ENCODE data around the gene PARD6B. TPM values are rescaled to one million over a fixed set of nuclear protein-coding genes. Genes with fewer than 3 reads are reported as not detected.

PARD6B gene
- total and polyA plus RNA-seq, 2 of the 13 experiments (the other 11 are each of a cell fraction or from before 2014, with no cell fraction given), result 6.9 to 22.2 TPM

DNA sequence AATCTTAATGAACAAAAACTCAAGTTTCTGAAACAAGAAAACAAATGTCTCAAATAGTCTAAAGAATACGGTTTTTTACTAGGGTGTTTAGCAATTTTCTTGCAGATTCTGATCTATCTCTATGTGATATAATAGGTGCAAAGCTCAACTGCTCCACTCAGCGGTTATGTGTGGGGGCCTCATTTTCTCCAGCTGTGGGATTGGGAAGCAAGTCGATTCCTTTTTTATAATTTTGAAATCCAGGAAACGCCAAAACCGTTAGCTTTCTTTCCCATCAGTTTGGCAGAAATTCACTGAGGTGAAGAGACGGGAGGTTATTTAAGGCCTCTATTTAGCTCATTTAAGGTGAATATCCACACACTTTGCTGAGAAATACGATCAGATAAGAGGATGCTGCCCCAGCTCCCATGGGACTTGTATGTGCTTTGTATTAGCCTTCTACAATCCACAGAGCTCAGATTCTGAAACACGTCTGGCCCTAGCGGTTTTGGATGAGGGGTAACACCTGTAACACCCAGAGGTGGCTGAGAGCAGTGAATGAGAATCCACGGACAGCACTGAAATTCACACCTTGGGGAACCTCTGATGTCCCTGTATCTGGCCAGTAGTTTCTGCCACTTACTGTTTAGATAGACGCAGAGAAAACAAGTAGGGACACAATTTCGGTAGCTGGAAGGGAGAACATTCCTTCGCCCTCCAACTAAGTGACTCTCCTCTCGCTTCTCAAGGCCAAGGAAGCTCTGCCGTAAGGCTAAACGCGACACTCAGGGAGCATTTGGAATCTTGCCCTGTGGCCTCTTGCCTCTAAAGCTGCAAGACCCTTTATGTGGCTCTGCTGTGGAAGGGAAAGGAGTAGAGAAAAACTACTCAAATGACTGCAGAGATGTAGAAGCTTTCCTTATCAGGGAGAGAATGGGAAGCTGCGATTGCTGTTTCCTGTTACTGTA lies 56.9 kb downstream of the PARD6B start (continued):
- TF ChIP-seq TFDP2 (CRISPR knock-in tag; IDR thresholded peaks at IDR 0.05) (no peak), THAP8 (CRISPR knock-in tag; IDR thresholded peaks at IDR 0.05; ENCODE audit: borderline replicate concordance) (no peak), TAF1 (CRISPR knock-in tag; IDR thresholded peaks at IDR 0.05) (no peak), RNF2 (conservative IDR thresholded peaks at IDR 0.05; ENCODE audit: low read depth) (no peak), ZNF543 (CRISPR knock-in tag; IDR thresholded peaks at IDR 0.05) (no peak), FOXM1 (CRISPR knock-in tag; IDR thresholded peaks at IDR 0.05) (no peak), JUNB (CRISPR knock-in tag; IDR thresholded peaks at IDR 0.05; ENCODE audit: borderline replicate concordance) (no peak), ZZZ3 (CRISPR knock-in tag; IDR thresholded peaks at IDR 0.05; ENCODE audit: borderline replicate concordance) (no peak), HMGXB3 (CRISPR knock-in tag; IDR thresholded peaks at IDR 0.05; ENCODE audit: borderline replicate concordance) (no peak), AGO1 (IDR thresholded peaks at IDR 0.05; ENCODE audit: low read depth, low read length, poor library complexity, severe bottlenecking) (no peak), CBFB (CRISPR knock-in tag; IDR thresholded peaks at IDR 0.05) (no peak), TMF1 (CRISPR knock-in tag; IDR thresholded peaks at IDR 0.05; ENCODE audit: low read depth) (no peak), TOPORS (CRISPR knock-in tag; IDR thresholded peaks at IDR 0.05) (no peak)
- TF ChIP-seq, protein P1, sequence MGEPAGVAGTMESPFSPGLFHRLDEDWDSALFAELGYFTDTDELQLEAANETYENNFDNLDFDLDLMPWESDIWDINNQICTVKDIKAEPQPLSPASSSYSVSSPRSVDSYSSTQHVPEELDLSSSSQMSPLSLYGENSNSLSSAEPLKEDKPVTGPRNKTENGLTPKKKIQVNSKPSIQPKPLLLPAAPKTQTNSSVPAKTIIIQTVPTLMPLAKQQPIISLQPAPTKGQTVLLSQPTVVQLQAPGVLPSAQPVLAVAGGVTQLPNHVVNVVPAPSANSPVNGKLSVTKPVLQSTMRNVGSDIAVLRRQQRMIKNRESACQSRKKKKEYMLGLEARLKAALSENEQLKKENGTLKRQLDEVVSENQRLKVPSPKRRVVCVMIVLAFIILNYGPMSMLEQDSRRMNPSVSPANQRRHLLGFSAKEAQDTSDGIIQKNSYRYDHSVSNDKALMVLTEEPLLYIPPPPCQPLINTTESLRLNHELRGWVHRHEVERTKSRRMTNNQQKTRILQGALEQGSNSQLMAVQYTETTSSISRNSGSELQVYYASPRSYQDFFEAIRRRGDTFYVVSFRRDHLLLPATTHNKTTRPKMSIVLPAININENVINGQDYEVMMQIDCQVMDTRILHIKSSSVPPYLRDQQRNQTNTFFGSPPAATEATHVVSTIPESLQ (CRISPR knock-in tag; conservative IDR thresholded peaks at IDR 0.05), result 0 out of 2 replicates have a peak, but pooled peaks have one; percentile 64
- TF ChIP-seq, protein P2, sequence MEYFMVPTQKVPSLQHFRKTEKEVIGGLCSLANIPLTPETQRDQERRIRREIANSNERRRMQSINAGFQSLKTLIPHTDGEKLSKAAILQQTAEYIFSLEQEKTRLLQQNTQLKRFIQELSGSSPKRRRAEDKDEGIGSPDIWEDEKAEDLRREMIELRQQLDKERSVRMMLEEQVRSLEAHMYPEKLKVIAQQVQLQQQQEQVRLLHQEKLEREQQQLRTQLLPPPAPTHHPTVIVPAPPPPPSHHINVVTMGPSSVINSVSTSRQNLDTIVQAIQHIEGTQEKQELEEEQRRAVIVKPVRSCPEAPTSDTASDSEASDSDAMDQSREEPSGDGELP (IDR thresholded peaks at IDR 0.05; ENCODE audit: borderline replicate concordance, low read depth), result peak; percentile 84; the same call in 1 of the 2 replicates
- TF ChIP-seq, protein P3, sequence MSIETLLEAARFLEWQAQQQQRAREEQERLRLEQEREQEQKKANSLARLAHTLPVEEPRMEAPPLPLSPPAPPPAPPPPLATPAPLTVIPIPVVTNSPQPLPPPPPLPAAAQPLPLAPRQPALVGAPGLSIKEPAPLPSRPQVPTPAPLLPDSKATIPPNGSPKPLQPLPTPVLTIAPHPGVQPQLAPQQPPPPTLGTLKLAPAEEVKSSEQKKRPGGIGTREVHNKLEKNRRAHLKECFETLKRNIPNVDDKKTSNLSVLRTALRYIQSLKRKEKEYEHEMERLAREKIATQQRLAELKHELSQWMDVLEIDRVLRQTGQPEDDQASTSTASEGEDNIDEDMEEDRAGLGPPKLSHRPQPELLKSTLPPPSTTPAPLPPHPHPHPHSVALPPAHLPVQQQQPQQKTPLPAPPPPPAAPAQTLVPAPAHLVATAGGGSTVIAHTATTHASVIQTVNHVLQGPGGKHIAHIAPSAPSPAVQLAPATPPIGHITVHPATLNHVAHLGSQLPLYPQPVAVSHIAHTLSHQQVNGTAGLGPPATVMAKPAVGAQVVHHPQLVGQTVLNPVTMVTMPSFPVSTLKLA (IDR thresholded peaks at IDR 0.05), result no peak
- TF ChIP-seq, protein P4, sequence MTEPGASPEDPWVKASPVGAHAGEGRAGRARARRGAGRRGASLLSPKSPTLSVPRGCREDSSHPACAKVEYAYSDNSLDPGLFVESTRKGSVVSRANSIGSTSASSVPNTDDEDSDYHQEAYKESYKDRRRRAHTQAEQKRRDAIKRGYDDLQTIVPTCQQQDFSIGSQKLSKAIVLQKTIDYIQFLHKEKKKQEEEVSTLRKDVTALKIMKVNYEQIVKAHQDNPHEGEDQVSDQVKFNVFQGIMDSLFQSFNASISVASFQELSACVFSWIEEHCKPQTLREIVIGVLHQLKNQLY (CRISPR knock-in tag; IDR thresholded peaks at IDR 0.05), result no peak

All from HepG2 (cell line).